Endothelial cell of umbilical vein (primary cell): ENCODE results near the gene LONP2.

Source experiments
- EZH2 ChIP-seq: IDR thresholded peaks from 2 replicates; pipeline ENCODE4 v1.6.1; 2012; ENCODE audit warnings: borderline replicate concordance, low read depth, mild to moderate bottlenecking, moderate library complexity, low read length, inconsistent platforms; ENCODE audit not compliant: severe bottlenecking
- GATA2 ChIP-seq: IDR thresholded peaks from 2 replicates; pipeline ENCODE4 v1.7.0; 2011; ENCODE audit warnings: low read depth, mild to moderate bottlenecking, moderate library complexity, mixed read lengths, low read length; ENCODE audit not compliant: insufficient read length, insufficient read depth
- POLR2A ChIP-seq: IDR thresholded peaks from 2 replicates; pipeline ENCODE4 v1.6.1; 2012; ENCODE audit warnings: low read depth, mild to moderate bottlenecking, control low read depth, low read length
- POLR2AphosphoS5 ChIP-seq: IDR thresholded peaks from 2 replicates; pipeline ENCODE4 v1.6.1; 2012; ENCODE audit warnings: low read depth, mild to moderate bottlenecking, control low read depth, low read length, moderate library complexity; ENCODE audit not compliant: insufficient read depth
- TF ChIP-seq, protein P1 (sequence below), 2 donors: IDR thresholded peaks; 1 replicate in 1 of 2; 2 replicates in 1 of 2; pipeline ENCODE4 v1.5.1; 2011; ENCODE audit warnings: low read length in 2 of 2, mild to moderate bottlenecking in 2 of 2, moderate library complexity in 2 of 2, control low read depth in 1 of 2, inconsistent platforms in 1 of 2, low read depth in 1 of 2; ENCODE audit not compliant: insufficient read depth in 1 of 2; ENCODE audit errors: extremely low read depth in 1 of 2
- TF ChIP-seq, protein P2 (sequence below): IDR thresholded peaks from 2 replicates; pipeline ENCODE4 v1.6.1; 2011; ENCODE audit not compliant: insufficient read depth, insufficient read length

DNA sequence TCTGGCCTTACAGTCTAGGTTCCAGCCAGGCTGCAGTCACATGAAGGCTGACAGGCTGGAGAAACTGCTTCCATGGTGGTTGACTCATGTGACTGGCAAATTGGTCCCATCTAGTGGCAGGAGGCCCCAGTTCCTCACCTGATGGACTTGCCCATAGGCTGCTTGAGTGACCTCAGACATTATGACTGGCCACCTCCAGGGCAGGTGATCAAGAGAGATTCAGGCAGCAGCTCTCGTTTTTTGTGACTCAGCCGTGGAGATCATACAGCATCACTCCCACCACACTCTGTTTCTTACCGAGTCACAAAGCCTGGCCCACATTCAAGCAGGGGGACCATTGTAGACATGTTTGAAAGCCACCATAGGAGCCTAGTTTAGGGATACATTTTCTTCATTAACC is 106.6 kb downstream of the LONP2 start:
- TF ChIP-seq, protein P1, sequence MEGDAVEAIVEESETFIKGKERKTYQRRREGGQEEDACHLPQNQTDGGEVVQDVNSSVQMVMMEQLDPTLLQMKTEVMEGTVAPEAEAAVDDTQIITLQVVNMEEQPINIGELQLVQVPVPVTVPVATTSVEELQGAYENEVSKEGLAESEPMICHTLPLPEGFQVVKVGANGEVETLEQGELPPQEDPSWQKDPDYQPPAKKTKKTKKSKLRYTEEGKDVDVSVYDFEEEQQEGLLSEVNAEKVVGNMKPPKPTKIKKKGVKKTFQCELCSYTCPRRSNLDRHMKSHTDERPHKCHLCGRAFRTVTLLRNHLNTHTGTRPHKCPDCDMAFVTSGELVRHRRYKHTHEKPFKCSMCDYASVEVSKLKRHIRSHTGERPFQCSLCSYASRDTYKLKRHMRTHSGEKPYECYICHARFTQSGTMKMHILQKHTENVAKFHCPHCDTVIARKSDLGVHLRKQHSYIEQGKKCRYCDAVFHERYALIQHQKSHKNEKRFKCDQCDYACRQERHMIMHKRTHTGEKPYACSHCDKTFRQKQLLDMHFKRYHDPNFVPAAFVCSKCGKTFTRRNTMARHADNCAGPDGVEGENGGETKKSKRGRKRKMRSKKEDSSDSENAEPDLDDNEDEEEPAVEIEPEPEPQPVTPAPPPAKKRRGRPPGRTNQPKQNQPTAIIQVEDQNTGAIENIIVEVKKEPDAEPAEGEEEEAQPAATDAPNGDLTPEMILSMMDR (IDR thresholded peaks at IDR 0.05; ENCODE audit: extremely low read depth in 1 of 2, insufficient read depth in 1 of 2, low read depth in 1 of 2, low read length in 2 of 2): no peak
- TF ChIP-seq POLR2A: no peak
- TF ChIP-seq EZH2: no peak
- no peak for TF ChIP-seq GATA2
- no peak for TF ChIP-seq POLR2AphosphoS5
- TF ChIP-seq, protein P2, sequence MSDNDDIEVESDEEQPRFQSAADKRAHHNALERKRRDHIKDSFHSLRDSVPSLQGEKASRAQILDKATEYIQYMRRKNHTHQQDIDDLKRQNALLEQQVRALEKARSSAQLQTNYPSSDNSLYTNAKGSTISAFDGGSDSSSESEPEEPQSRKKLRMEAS: no peak
